ENCODE data around the gene PCDHGB4.
"Not testable (repeated sequence)": the region's sequence is repeated elsewhere in the genome, so short reads cannot be mapped to it uniquely, and the experiment has no call there.

Gene PCDHGB4

GRCh38 chr5:141369994-141370848 is 17.3 kb upstream of the PCDHGB4 start, which contains the start of gene PCDHGB3:
Gene PCDHGB3 (plus strand): TSS chr5:141370242. CDS start chr5:141370395, 153 bp downstream.
- DNase-seq: peak in 1 of 2 experiments; percentile 25

GRCh38 chr5:141371572-141372475 is 15.7 kb upstream of the PCDHGB4 start:
- no peak for DNase-seq

GRCh38 chr5:141373673-141374317 is 13.7 kb upstream of the PCDHGB4 start, which contains the start of gene PCDHGA6:
Gene PCDHGA6 (plus strand): TSS chr5:141373891. CDS start chr5:141374084, 193 bp downstream.
- DNase-seq: no peak

- no peak for DNase-seq
These were observed 12.9 kb upstream of the PCDHGB4 start for GRCh38 chr5:141374627-141375026.

- not testable (repeated sequence) for DNase-seq
These were observed 11.9 kb upstream of the PCDHGB4 start for GRCh38 chr5:141375444-141376155.

- DNase-seq: no peak
These were observed 4.8 kb upstream of the PCDHGB4 start, which contains the start of gene PCDHGA7 for GRCh38 chr5:141382469-141383294. Gene PCDHGA7 (plus strand): TSS chr5:141382742. CDS start chr5:141382900, 158 bp downstream.

- DNase-seq: no peak
These were observed 4.2 kb upstream of the PCDHGB4 start for GRCh38 chr5:141383345-141383744.

GRCh38 chr5:141384471-141385267 is 2.8 kb upstream of the PCDHGB4 start:
- no peak for DNase-seq

GRCh38 chr5:141388661-141389060 is 1.2 kb downstream of the PCDHGB4 start:
- no peak for DNase-seq

- no peak for DNase-seq
These were observed 1.9 kb downstream of the PCDHGB4 start for GRCh38 chr5:141389153-141390042.

GRCh38 chr5:141392429-141393198 is 5.1 kb downstream of the PCDHGB4 start, which contains the start of gene PCDHGA8:
Gene PCDHGA8 (plus strand): TSS chr5:141392633. CDS start chr5:141392814, 181 bp downstream.
- no peak for DNase-seq

GRCh38 chr5:141393267-141393666 is 5.8 kb downstream of the PCDHGB4 start:
- no peak for DNase-seq

- DNase-seq: not testable (repeated sequence)
These were observed 7.1 kb downstream of the PCDHGB4 start for GRCh38 chr5:141394401-141395187.

GRCh38 chr5:141397756-141398551 is 10.5 kb downstream of the PCDHGB4 start, which contains the start of gene PCDHGB5:
Gene PCDHGB5 (plus strand): TSS chr5:141397947. CDS start chr5:141398128, 181 bp downstream.
- peak in 1 of 2 experiments; percentile 19 for DNase-seq

GRCh38 chr5:141398608-141399007 is 11.1 kb downstream of the PCDHGB4 start:
- no peak for DNase-seq

GRCh38 chr5:141399555-141400258 is 12.2 kb downstream of the PCDHGB4 start:
- DNase-seq: no peak
